Heart right ventricle (tissue), 16 donors: ENCODE results near the gene CDO1. TPM values are rescaled to one million over a fixed set of nuclear protein-coding genes. Genes with fewer than 3 reads are reported as not detected.

Source experiments
- ATAC-seq, 8 donors: fragments of 200-7000 bp; cut with Tn5 transposase; one replicate each; pipeline ENCODE4 v1.9.1; 2020; ENCODE audit warnings: mild to moderate bottlenecking in 8 of 8, moderate library complexity in 8 of 8, moderate number of reproducible peaks in 1 of 8
- DNase-seq, 2 donors: peaks; one replicate each; pipeline ENCODE4 v3.0.0-alpha.2; 2020
- H3K27ac ChIP-seq, 10 donors: fragments of 200-600 bp; sonication (generic) in 2 of 10; one replicate each; pipeline versions ENCODE4 v1.5.0 to v1.8.0; 2020 to 2022; ENCODE audit warnings: mild to moderate bottlenecking in 3 of 10
- H3K27me3 ChIP-seq, 7 donors: fragments of 200-600 bp; one replicate each; pipeline ENCODE4 v1.8.0; 2021 to 2022; ENCODE audit warnings: mild to moderate bottlenecking in 2 of 7
- H3K36me3 ChIP-seq, 9 donors: fragments of 200-600 bp; sonication (generic) in 1 of 9; one replicate each; pipeline versions ENCODE4 v1.5.0 to v1.8.0; 2020 to 2022; ENCODE audit warnings: mild to moderate bottlenecking in 2 of 9
- H3K4me1 ChIP-seq, 9 donors: fragments of 200-600 bp; sonication (generic) in 1 of 9; one replicate each; pipeline versions ENCODE4 v1.5.0 to v1.8.0; 2020 to 2022; ENCODE audit warnings: mild to moderate bottlenecking in 4 of 9
- H3K4me3 ChIP-seq, 10 donors: fragments of 200-600 bp; sonication (generic) in 2 of 10; one replicate each; pipeline versions ENCODE4 v1.5.0 to v1.8.0; 2020 to 2022; ENCODE audit warnings: mild to moderate bottlenecking in 7 of 10, moderate library complexity in 2 of 10
- H3K9me3 ChIP-seq, 11 donors: fragments of 200-600 bp in 10 of 11; sonication (generic) in 2 of 11; one replicate each; pipeline versions ENCODE4 v1.5.0 to v1.8.0; 2013 to 2022; ENCODE audit warnings: mild to moderate bottlenecking in 2 of 11, control low read depth in 1 of 11, moderate library complexity in 1 of 11
- CTCF ChIP-seq, 9 donors: fragments of 200-600 bp; sonication (generic) in 2 of 9; IDR thresholded peaks; one replicate each; pipeline versions ENCODE4 v1.5.0 to v1.8.0; 2021 to 2022; ENCODE audit warnings: antibody characterized with exemption in 9 of 9, mild to moderate bottlenecking in 5 of 9, moderate library complexity in 1 of 9
- WGBS, 2 donors: extraction: QIAGEN DNeasy Blood & Tissue Kit; methylation state at CpG; one replicate each; pipeline ENCODE4 v1.1.7; 2013; ENCODE audit warnings: inconsistent platforms in 1 of 2; 5-methylcytosine and 5-hydroxymethylcytosine counted together
- intact Hi-C, 10 donors: fragments of 100-400 bp; cut with DNase I; formaldehyde crosslinking; loops; one replicate each; pipeline versions ENCODE4 v1.11.1 to v1.14.2; 2022
- polyA plus RNA-seq, 2 donors: library from polyadenylated mRNA; stranded (reverse); fragments of 200-250 nt; gene quantifications; one replicate each; pipeline ENCODE4 v1.2.3, GENCODE V29; 2013
- total RNA-seq, 10 donors: library from RNA; stranded (reverse); fragmentation: NEBNext Ultra II Directional in 3 of 10; extraction: Animal tissue kit (Norgen Biotek cat#: 25700) in 3 of 10; gene quantifications; one replicate each; pipeline versions ENCODE4 v1.2.1 to v1.2.4, GENCODE V29; 2021 to 2023
- donor health status: Arrhythmogenic right ventricular cardiomyopathy.
- donor health status: ischemic (EF 13 %, LVEDD 7.1; RV severe dilation, severe dysfunction).
- donor health status: healthy with polysubstance abuse.
- donor health status: DM: no; HTN: yes; CAD: no.
- donor health status: DM: no; HTN: no; CAD: no.
- donor health status: ischemic (EF 25% LVEDD 6.9; RV normal size, moderate dysfunction).
- donor health status: ischemic (EF 25% LVEDD 5.7; RV mildly dilated, moderate dysfunction).
- donor health status: healthy.
- donor health status: DM: yes; HTN: yes; CAD: no.
- donor health status: Ischemic cardiomyopathy.
- donor health status: ischemic (EF 35%, LVEDD 5.7; RV mildly dilated, moderate dysfunction).
- donor health status: nonischemic (EF 11% LVEDD 7.7; RV severe dilation, severe dysfunction).
- donor health status: DM: yes; HTN: yes; CAD: no.
- donor health status: PGD.
- donor health status: ischemic (EF 29% LVEDD 5.4; RV normal size, mild dysfunction).
- donor health status: nonischemic (EF 23%, LVEDD 6.1; RV moderate dilation, normal function).

Gene CDO1
- total and polyA plus RNA-seq, 12 donors: 2.3 to 14.8 (median 5.0) TPM

- no peaks in the 10 kb centered on the region for H3K27me3 ChIP-seq
- no peak overlapping the region for H3K4me3 ChIP-seq
- intact Hi-C loops: loop anchor here in 2 of 10 donors (10.0 kb wide), 2 partner anchors 215 to 535 kb away; no protein-coding TSS in a partner anchor
- WGBS, 2 donors: 70 to 76% methylated on average over 3 of the region's 3 CpGs
- H3K36me3 ChIP-seq: no peaks in the 10 kb centered on the region
- DNase-seq (no peak), ATAC-seq (peak in 2 of 8 donors; percentile 19 to 26)
- H3K4me1 ChIP-seq: peaks cover 0 to 77% (median 43%) of the 10 kb centered on the region in 9 donors
- H3K9me3 ChIP-seq: peaks cover 0 to 12% (median 0%) of the 10 kb centered on the region in 11 donors
- H3K27ac ChIP-seq: peak overlapping the region in 1 of 10 donors; percentile 12
- no peak for TF ChIP-seq CTCF (IDR thresholded peaks at IDR 0.05)
Measured at GRCh38 chr5:115849258-115849798, 32.9 kb upstream of the CDO1 start.

GRCh38 chr5:115847290-115847689 is 30.8 kb upstream of the CDO1 start:
- no peaks in the 10 kb centered on the region for H3K9me3 ChIP-seq
- no peaks in the 10 kb centered on the region for H3K27me3 ChIP-seq
- DNase-seq: no peak
- no peak for ATAC-seq
- no peak for TF ChIP-seq CTCF (IDR thresholded peaks at IDR 0.05)
- 94 to 95% methylated on average over 7 of the region's 7 CpGs for WGBS, 2 donors
- H3K36me3 ChIP-seq: no peaks in the 10 kb centered on the region
- intact Hi-C loops: loop anchor here in 2 of 10 donors (10.0 kb wide), 2 partner anchors 218 to 532 kb away; no protein-coding TSS in a partner anchor
- peaks cover 0 to 91% (median 57%) of the 10 kb centered on the region in 9 donors for H3K4me1 ChIP-seq
- no peak overlapping the region for H3K4me3 ChIP-seq
- no peak overlapping the region for H3K27ac ChIP-seq

GRCh38 chr5:115844321-115844817 is 27.9 kb upstream of the CDO1 start:
- intact Hi-C loops: loop anchor here in 6 of 10 donors (5.0 to 10.0 kb wide), 6 partner anchors 212 to 530 kb away; partner anchors contain the start of genes TMED7 (in 2 of the 6) and COMMD10 (in 1 of the 6)
- H3K27ac ChIP-seq: peak overlapping the region in 9 of 10 donors; percentile 4 to 96 (median 48)
- 52 to 64% methylated on average over 7 of the region's 7 CpGs for WGBS, 2 donors
- DNase-seq (peak in 1 of 2 donors; percentile 4), ATAC-seq (no peak)
- TF ChIP-seq CTCF (IDR thresholded peaks at IDR 0.05): no peak
- H3K4me3 ChIP-seq: peak overlapping the region in 5 of 10 donors; percentile 5 to 90 (median 10)
- H3K4me1 ChIP-seq: peaks cover 4 to 77% (median 45%) of the 10 kb centered on the region in 9 donors
- no peaks in the 10 kb centered on the region for H3K36me3 ChIP-seq
- H3K27me3 ChIP-seq: no peaks in the 10 kb centered on the region
- H3K9me3 ChIP-seq: no peaks in the 10 kb centered on the region

- ATAC-seq: peak in 1 of 8 donors; percentile 25
- peak overlapping the region in 9 of 10 donors; percentile 59 to 96 (median 90) for H3K4me3 ChIP-seq
- no peaks in the 10 kb centered on the region for H3K9me3 ChIP-seq
- DNase-seq: peak in 1 of 2 donors; percentile 14
- peak overlapping the region; percentile 4 to 98 (median 95) for H3K27ac ChIP-seq
- H3K36me3 ChIP-seq: no peaks in the 10 kb centered on the region
- no peak for TF ChIP-seq CTCF (IDR thresholded peaks at IDR 0.05)
- no peaks in the 10 kb centered on the region for H3K27me3 ChIP-seq
- H3K4me1 ChIP-seq: peaks cover 4 to 79% (median 52%) of the 10 kb centered on the region in 9 donors
- 61 to 66% methylated on average over 6 of the region's 6 CpGs for WGBS, 2 donors
- intact Hi-C loops: loop anchor here in 6 of 10 donors (5.0 to 10.0 kb wide), 6 partner anchors 211 to 529 kb away; partner anchors contain the start of genes TMED7 (in 2 of the 6) and COMMD10 (in 1 of the 6)
Measured at GRCh38 chr5:115843444-115844130, 27.1 kb upstream of the CDO1 start.
